ENCODE measurements around the gene CDKN2A. TPM values are rescaled to one million over a fixed set of nuclear protein-coding genes. Genes with fewer than 3 reads are reported as not detected.

CDKN2A gene
- total RNA-seq, 2 donors from 2014 or later, result 6.2 TPM; not detected in 1

GRCh38 chr9:21967169-21967568, 27.0 kb downstream of the CDKN2A start:
- whole genome bisulfite sequencing, 2 donors, result 14 to 31% methylated on average over 13 to 19 of the region's 19 CpGs

GRCh38 chr9:21966140-21966851, 27.9 kb downstream of the CDKN2A start:
- no peak overlapping the region for H3K27ac ChIP-seq
- whole genome bisulfite sequencing, 2 donors, result 16 to 22% methylated on average over 15 of the region's 15 CpGs
- DNase-seq (no peak), ATAC-seq (no peak)
- peaks cover 14% of the 10 kb centered on the region for H3K4me1 ChIP-seq
- H3K27me3 ChIP-seq, result peaks cover 7 to 48% of the 10 kb centered on the region in 2 donors
- H3K4me3 ChIP-seq, result no peak overlapping the region
- H3K9me3 ChIP-seq, result no peaks in the 10 kb centered on the region
- intact Hi-C loops (cut with DNase I), result no loop called here
- H3K36me3 ChIP-seq (replicated peaks in 1 of 2; ENCODE audit: insufficient read depth in 1 of 2, low read depth in 2 of 2), result no peaks in the 10 kb centered on the region
- TF ChIP-seq CTCF (IDR thresholded peaks at IDR 0.05) (no peak), POLR2A (IDR thresholded peaks at IDR 0.05) (no peak)

More at GRCh38 chr9:21967169-21967568, 27.0 kb downstream of the CDKN2A start:
- Histone ChIP-seq H3K27me3 (peaks cover 7 to 55% of the 10 kb centered on the region in 2 donors), H3K4me1 (peaks cover 14% of the 10 kb centered on the region), H3K27ac (no peak overlapping the region), H3K9me3 (no peaks in the 10 kb centered on the region), H3K4me3 (no peak overlapping the region), H3K36me3 (replicated peaks in 1 of 2; ENCODE audit: insufficient read depth in 1 of 2, low read depth in 2 of 2) (no peaks in the 10 kb centered on the region)
- DNase-seq (no peak), ATAC-seq (no peak)
- intact Hi-C loops (cut with DNase I), result no loop called here
- TF ChIP-seq CTCF (IDR thresholded peaks at IDR 0.05) (no peak), POLR2A (IDR thresholded peaks at IDR 0.05) (no peak)

- peaks cover 14% of the 10 kb centered on the region for H3K4me1 ChIP-seq
- ATAC-seq (peak; percentile 81), DNase-seq (peak; percentile 54 to 69 (median 59))
- TF ChIP-seq POLR2A (IDR thresholded peaks at IDR 0.05) (no peak), CTCF (IDR thresholded peaks at IDR 0.05) (peak in 5 of 7 experiments; percentile 21 to 41 (median 38))
- peaks cover 7 to 40% of the 10 kb centered on the region in 2 donors for H3K27me3 ChIP-seq
- no peak overlapping the region for H3K27ac ChIP-seq
- intact Hi-C loops (cut with DNase I), result no loop called here
- H3K4me3 ChIP-seq, result no peak overlapping the region
- no peaks in the 10 kb centered on the region for H3K9me3 ChIP-seq
- no peaks in the 10 kb centered on the region for H3K36me3 ChIP-seq (replicated peaks in 1 of 2; ENCODE audit: insufficient read depth in 1 of 2, low read depth in 2 of 2)
- 2% methylated on average over 23 to 30 of the region's 30 CpGs for WGBS, 2 donors
Measured at GRCh38 chr9:21965401-21965951, 28.7 kb downstream of the CDKN2A start.

GRCh38 chr9:21964925-21965385, 29.2 kb downstream of the CDKN2A start:
- Histone ChIP-seq H3K9me3 (no peaks in the 10 kb centered on the region), H3K36me3 (replicated peaks in 1 of 2; ENCODE audit: insufficient read depth in 1 of 2, low read depth in 2 of 2) (no peaks in the 10 kb centered on the region), H3K4me3 (no peak overlapping the region), H3K27ac (no peak overlapping the region), H3K4me1 (peaks cover 14% of the 10 kb centered on the region), H3K27me3 (peaks cover 7 to 35% of the 10 kb centered on the region in 2 donors)
- 2% methylated on average over 18 to 29 of the region's 29 CpGs for WGBS, 2 donors
- TF ChIP-seq POLR2A (IDR thresholded peaks at IDR 0.05), result no peak
- no peak for TF ChIP-seq CTCF (IDR thresholded peaks at IDR 0.05)
- ATAC-seq (peak; percentile 78), DNase-seq (peak; percentile 55 to 61 (median 57))
- intact Hi-C loops (cut with DNase I), result no loop called here
